HFF-Myc (cell line): Measurements from ENCODE around the gene ZNF518A.

Source experiments
- DNase-seq: peaks from one replicate; pipeline ENCODE4 v3.0.0-alpha.2; 2011; ENCODE audit warnings: low read depth; ENCODE audit errors: extremely low read depth
- H3K4me3 ChIP-seq: replicated peaks from 2 replicates; pipeline ENCODE4 v1.5.1; 2011; ENCODE audit warnings: low read depth, mild to moderate bottlenecking, control low read depth, low read length
- TF ChIP-seq, protein P1 (sequence below): IDR thresholded peaks from 2 replicates; pipeline ENCODE4 v1.5.1; 2012; ENCODE audit warnings: mild to moderate bottlenecking, low read depth, low read length, control low read depth; ENCODE audit errors: missing control alignments

The ZNF518A gene

DNA sequence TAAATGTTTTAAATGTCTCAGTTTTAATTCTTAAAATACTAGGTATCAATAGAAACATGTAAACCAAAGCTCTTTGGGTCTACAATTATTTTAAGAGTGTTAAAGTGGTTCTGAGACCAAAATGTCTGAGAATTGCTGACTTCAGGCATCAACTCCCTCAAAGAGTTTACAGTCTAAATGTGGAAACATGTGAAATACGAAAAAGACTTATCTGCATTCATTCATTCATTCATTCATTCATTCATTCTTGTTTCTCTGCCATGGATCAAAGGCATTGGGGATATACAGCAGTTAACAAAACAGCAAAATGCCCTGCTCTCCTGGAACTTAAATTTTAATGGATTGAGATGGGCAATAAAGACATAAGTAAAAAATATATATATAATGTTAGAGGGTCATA, 71.4 kb downstream of the ZNF518A start:
- no peak for DNase-seq
- TF ChIP-seq, protein P1, sequence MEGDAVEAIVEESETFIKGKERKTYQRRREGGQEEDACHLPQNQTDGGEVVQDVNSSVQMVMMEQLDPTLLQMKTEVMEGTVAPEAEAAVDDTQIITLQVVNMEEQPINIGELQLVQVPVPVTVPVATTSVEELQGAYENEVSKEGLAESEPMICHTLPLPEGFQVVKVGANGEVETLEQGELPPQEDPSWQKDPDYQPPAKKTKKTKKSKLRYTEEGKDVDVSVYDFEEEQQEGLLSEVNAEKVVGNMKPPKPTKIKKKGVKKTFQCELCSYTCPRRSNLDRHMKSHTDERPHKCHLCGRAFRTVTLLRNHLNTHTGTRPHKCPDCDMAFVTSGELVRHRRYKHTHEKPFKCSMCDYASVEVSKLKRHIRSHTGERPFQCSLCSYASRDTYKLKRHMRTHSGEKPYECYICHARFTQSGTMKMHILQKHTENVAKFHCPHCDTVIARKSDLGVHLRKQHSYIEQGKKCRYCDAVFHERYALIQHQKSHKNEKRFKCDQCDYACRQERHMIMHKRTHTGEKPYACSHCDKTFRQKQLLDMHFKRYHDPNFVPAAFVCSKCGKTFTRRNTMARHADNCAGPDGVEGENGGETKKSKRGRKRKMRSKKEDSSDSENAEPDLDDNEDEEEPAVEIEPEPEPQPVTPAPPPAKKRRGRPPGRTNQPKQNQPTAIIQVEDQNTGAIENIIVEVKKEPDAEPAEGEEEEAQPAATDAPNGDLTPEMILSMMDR, result no peak
- no peak overlapping the region for H3K4me3 ChIP-seq

DNA sequence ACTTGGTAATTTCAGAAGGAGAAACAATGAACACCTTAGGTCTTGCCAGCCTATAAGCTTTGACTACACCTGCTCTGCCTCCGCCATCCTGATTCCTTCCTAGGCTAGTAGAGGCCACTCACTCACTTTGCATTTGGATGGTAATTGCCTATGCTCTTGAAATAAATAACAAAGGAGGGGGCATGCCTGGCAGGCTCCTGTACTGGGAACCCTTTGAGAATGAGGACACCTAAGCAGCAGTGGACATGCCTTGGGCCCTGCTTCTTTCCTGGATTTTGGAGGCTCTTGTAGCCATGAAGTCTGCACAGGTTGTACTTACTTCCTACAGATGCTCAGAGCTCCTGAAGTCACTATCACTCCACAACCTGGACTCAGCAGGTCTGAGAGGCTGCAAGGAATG, 75.5 kb downstream of the ZNF518A start:
- TF ChIP-seq, protein P1, result no peak
- no peak overlapping the region for H3K4me3 ChIP-seq
- no peak for DNase-seq

DNA sequence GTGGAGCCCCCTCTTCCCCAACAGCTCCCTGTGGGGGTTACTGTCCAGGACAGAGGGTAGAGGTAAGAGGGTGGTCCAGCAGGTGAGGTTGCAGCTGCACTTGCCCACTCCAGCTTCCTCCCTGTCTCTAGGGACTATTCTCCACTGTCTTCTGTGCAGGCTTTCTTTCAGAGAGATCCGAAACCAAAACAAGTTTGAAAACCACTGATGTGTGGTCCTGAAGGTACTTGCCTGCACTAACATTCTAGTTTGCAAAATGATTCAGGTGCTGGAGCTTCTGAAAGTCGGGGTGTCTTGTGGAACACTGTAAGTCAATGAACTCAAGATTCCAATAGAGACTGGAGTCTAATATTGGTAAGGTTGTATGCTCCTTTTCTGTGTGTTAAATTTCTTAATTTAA, 78.2 kb downstream of the ZNF518A start:
- no peak overlapping the region for H3K4me3 ChIP-seq
- TF ChIP-seq, protein P1, result no peak
- DNase-seq, result no peak

DNA sequence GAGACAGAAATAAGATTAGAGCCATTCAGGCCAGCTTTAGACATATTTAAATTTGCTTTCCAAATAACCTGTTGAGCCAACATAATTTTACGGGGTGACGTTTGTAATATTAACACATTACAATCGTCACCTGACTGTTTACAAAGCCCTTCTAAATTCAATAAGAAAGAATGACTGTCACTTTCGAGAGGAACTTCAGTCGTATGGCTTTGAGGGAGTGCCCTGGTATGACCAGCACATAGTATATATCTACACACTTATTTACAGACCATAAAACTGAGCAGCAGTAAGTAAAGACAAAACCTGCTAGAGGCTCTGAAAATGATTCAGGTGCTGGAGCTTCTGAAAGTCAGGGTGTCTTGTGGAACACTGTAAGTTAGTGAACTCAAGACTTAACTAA, 78.8 kb downstream of the ZNF518A start:
- TF ChIP-seq, protein P1, result no peak
- no peak overlapping the region for H3K4me3 ChIP-seq
- DNase-seq, result no peak

DNA sequence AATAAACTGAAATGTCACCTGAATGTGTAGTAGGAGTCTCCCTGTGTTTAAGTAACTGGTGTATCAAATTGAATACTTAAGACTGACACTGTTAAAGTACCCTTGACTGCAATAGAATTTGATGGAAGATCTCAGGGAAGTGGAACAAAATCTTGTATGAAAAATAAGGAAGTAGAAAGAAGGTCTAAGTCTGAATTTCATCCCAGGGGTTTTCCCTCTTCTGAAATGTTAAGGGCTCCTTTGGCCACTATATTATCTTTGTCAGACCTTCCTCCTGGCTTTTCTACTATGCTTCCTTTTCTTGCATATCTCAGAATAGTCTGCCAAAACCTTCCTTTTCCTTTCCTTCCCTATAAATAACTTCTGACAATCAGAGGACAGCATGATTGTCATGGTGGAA, 81.7 kb downstream of the ZNF518A start:
- TF ChIP-seq, protein P1, result no peak
- no peak for DNase-seq
- H3K4me3 ChIP-seq, result no peak overlapping the region

DNA sequence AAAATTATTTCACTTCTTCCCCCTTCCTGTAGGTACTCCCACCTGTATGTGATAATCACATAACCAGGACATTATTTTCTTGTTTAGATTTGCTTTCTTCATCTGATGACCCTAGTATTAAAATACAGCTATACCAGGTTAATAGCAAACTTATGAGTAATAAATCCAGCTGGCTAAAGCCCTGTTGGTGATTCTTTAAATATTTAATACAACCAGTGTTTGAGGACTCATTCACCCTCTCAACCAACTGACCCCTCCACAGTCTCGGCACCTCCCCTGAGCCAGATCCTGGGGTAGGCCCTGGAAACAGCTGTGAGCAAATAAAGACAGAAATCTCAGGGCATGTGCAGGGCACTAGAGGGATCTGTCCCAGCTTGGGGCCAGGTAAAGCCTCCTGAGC, 82.8 kb downstream of the ZNF518A start:
- DNase-seq, result no peak
- TF ChIP-seq, protein P1, result no peak
- H3K4me3 ChIP-seq, result no peak overlapping the region
